Activated gamma-delta T cell treated with anti-CD3 and anti-CD28 coated beads, Interleukin-2, amount 50 U/mL, for 16 hours (primary cell): ENCODE results near the gene CD27.
"Not testable (repeated sequence)": the region's sequence is repeated elsewhere in the genome, so short reads cannot be mapped to it uniquely, and the experiment has no call there.

Experiments used
- DNase-seq: peaks from one replicate; pipeline ENCODE4 v3.0.0-alpha.2; 2020; ENCODE audit warnings: low read depth

The CD27 gene

DNA sequence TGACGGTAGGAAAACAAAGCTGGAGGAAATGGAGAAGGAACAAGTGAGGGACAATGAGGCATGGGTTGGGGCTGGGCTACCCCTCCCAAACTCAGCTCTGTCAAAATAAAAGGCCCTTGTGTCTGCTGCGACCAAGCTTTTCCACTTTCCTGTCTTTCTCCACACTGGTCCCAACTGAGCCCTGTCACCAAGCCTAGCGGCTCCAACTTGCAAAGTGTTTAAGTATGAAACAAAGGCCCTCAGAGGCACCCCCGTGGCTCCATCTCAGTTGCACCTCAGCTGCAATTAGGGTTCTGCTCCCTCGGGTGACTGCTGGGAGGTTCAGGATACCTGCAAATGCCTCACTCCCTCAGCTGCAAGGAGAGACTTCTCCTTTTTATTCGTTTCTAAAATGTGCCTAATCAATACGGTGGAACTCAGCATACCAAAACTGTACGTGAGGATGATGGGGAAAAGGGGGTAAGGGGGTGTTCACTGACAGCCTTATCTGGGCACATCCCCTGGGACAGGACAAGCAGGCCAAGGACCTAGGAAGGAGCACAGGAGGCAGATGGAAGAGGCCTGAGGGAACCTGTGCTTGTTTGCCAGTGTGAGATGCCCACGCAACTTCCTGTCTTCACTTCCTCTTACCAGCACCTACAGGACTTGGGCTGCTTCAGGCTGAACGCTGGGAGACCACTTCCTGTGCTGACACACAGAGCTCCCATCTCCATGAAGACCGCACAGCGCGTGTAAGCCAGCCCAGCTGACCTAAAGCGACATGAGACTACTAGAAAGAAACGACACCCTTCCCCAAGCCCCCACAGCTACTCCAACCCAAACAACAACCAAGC is 16.9 kb downstream of the CD27 start:
- DNase-seq = peak; percentile 74

DNA sequence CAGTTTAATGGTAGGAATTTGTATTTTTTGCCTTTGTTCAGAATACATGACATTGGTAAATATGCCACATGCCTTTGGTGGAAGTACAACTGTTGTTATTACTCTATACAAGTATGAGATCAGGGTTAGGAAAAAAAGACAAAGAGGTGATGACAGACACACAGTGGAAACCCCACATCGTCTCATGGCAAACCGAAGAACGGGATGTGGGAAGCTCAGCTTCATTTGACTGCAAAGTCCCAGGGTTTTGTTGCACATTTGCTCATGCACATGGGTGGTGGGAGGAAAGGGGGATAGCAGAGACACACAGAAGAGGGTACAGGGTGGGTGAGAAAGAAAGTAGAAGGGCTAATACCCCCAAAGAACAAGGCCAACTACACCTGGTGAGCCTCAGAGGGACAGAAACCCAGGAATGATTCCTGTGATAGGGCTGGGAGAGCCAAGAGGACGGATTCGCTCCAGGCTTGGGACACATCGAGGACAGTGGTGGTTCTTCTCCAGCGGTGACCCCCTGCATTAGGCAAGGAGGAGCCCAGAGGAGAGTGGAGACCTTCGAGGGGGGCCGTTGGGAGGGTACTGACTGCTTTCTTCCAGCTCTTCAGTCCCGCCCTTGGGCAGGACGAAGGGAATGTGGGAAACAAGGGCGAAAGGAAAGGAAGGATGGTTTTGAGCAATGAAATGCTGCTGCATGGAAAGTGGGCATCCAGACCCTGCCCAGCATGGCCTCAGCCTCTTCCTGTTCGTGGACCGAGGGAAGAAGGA is 17.7 kb downstream of the CD27 start:
- no peak for DNase-seq

DNA sequence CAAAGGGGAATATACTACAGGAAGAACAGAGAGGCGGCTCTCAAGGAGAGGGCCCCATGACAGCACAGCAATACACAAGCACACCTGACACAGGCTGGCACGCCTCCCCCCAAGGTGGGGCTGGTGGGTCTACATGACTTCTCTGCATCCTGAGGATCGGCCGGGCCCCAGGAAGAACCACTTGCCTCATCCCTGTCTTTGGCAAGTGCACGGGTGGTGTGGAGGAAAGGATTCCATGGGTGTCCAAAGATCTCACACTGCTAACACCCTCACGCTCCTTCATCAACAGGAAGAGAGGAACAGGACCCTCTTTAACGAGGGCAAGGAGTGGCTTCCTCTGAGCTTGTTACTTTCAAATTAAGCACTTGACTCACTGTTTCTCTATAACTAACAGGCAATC is 18.5 kb downstream of the CD27 start:
- DNase-seq = no peak

DNA sequence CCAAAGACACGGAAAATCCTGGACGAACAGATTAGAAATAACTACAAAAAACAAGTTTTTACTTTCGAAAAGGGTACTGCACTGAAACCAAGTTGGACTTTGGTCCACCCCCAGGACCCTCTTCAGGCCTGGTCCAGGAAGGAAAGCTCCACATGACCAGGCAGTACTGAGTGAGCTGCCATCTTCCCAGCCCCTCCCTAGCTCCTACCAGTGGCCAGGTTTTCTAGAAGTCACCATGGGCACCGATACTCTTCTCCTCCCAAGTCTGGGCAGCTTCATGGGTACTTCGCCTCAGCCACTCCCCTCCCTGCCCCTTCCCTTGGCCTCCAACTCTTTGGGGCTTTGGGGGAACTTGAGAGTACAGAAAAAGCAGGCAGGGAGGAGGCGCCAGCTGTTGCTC is 19.1 kb downstream of the CD27 start:
- no peak for DNase-seq

DNA sequence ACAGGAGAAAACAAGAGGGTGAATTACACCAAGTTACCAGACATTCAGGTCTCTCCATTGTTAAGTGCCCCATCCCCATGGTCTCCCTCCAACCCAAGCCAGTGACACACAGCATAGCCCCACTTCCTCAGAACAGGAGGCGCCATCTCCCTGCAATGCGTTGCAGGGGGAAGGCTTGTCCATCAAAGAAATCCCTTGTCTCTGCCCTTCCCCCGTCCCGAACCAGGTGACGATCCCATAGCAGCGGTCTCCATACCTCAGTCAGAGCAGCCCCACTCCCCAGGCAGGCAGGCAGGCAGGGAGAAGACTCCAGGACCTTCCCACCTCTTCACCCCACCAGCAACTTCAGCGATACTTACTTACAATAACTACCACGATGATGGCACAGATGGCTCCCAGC is 19.8 kb downstream of the CD27 start:
- no peak for DNase-seq

DNA sequence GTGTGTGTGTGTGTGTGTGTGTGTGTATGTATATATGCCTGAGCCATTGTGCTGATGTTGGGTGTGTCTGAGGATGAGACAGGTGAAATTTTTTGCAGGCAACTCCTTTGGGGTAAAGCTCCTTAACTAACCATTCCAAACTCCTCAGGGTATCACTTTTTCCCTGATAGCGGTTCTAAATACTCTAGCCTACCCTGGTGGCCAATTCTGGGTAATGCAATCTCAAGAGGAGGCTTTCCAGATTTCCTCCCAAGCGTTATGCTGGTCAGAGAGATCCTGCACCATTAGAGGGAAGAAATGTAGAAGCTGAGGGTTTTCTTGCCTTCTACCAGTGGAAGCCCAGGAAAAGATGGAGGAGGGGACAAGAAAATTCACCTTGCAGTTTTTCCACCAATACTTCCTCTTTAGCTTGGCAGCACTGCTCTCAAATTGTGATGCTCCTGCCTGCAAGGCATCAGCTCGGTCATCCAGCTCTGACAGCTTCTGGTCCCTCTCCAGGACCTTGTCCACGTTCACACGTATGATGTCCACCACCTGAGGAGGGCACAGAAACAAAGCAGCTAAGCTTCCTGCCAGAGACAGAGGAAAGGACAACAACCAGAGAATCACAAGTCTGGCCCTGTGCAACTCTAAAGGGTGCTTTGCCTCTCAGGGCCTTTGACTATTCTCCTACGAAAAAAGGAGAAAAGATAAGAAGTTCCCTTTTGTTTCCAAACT is 20.9 kb downstream of the CD27 start:
- no peak for DNase-seq

DNA sequence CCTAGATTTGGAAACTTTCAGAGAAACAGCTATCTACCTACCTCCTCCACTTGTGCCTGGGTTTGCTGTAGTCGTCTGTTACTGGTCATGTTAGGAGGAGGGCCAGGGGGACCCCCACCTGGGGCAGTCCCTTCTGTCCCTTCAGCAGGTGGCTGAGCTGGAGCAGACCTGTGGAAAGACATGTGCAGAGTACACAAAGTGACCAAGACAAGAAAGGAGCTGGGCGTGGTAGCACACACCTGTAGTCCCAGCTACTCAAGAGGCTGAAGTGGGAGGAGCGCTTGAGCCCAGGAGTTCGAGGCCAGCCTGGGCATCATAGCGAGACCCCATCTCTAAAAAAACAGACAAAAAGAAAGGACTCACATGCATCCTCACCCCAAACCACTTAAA is 21.4 kb downstream of the CD27 start:
- DNase-seq = no peak

DNA sequence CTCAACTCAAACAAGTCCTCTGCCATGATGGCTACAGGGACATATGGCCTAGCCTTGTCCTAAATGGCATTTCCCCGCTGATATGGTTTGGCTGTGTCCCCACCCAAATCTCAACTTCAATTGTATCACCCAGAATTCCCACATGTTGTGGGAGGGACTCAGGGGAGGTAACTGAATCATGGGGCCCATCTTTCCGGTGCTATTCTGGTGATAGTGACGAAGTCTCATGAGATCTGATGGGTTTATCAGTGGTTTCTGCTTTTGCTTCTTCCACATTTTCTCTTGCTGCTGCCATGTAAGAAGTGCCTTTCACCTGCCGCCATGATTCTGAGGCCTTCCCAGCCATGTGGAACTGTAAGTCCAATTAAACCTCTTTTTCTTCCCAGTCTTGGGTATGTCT is 22.0 kb downstream of the CD27 start:
- not testable (repeated sequence) for DNase-seq

DNA sequence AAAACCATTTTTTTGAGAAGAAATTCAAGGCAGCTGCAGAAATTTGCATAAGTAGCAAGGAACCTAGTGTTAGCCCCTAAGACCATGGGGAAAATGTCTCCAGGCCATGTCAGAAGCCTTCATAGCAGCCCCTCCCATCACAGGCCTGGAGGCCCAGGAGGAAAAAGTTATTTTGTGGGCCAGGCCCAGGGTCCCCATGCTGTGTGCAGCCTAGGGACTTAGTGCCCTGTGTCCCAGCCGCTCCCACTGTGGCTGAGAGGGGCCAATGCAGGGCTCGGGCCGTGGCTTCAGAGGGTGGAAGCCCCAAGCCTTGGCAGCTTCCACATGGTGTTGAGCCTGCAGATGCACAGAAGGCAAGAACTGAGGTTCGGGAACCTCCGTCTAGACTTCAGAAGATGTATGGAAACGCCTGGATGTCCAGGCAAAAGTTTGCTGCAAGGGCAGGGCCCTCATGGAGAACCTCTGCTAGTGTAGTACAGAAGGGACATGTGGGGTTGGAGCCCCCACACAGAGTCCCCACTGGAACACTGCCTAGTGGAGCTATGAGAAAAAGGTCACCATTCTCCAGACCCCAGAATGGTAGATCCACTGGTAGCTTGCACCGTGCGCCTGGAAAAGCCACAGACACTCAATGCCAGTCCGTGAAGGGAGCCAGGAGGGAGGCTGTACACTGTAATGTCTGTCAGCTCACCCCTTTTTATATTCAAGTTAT is 23.0 kb downstream of the CD27 start:
- not testable (repeated sequence) for DNase-seq

DNA sequence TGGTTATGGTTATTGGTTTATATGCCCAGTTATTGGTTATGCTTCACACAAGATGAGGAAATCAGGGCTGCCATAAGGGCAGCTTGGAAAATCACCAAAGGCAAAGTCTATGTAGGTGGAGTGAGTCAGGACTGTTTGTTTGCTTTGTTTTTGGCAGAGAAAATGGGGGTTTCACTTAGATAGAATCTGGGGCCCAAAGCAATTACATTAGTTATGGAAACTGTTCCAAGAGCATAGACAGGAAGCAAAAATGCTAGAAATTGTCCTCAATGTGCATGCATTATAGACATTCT is 23.5 kb downstream of the CD27 start:
- DNase-seq = no peak

DNA sequence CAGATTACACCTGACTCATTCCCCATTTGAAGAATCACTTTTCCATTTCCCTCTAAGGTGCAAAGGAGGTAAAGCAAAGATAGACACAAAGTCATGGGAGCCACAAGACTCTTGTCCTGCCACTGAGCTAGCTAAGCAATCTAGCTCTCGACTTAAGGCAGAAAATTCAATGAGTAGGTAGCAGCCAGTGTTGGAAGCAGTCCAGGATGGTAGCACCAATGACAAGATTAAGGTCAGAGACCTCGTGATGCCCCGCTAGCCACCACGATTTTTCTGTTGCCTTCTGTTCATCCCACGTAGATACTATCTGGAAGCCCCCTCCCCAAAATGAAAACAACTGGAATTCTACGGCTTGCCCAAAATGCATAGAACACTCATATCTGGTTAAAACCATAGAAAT is 24.3 kb downstream of the CD27 start:
- DNase-seq = no peak

DNA sequence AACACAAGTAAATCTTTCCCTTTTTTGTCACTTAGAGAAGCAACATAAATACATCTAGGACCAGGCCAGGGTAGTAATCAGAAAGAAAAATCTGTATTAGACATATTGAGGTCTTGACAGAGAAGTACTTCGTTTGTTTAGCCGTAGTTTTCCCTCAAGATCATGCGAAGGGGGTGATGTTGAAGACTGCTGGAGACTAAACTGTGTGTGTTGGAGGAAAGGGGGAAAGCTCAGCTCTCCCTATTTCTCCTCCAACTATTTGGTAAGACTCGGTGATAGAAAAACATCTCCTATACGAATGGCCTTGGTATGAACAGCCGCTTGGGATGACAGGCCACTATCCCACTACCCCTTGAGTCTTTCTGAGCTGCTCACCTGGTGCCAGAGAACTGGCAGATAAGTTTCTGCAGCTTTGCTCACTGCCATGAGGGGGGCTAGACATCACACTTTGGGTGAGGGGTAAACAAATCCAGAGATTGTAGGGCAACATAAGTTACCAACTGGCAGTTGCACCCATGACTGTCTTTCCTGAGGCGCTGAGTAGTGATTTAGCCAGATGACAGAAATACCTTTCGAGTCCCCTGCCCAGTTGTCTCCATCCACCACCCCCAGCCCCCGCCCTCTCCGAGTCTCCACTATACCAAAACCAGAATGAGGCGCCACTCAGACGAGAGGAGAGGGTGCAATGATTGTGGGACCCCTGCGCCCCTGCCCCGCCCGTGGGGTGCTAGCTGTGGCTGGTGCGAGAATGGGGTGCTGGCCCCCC is 25.0 kb downstream of the CD27 start:
- DNase-seq = no peak

DNA sequence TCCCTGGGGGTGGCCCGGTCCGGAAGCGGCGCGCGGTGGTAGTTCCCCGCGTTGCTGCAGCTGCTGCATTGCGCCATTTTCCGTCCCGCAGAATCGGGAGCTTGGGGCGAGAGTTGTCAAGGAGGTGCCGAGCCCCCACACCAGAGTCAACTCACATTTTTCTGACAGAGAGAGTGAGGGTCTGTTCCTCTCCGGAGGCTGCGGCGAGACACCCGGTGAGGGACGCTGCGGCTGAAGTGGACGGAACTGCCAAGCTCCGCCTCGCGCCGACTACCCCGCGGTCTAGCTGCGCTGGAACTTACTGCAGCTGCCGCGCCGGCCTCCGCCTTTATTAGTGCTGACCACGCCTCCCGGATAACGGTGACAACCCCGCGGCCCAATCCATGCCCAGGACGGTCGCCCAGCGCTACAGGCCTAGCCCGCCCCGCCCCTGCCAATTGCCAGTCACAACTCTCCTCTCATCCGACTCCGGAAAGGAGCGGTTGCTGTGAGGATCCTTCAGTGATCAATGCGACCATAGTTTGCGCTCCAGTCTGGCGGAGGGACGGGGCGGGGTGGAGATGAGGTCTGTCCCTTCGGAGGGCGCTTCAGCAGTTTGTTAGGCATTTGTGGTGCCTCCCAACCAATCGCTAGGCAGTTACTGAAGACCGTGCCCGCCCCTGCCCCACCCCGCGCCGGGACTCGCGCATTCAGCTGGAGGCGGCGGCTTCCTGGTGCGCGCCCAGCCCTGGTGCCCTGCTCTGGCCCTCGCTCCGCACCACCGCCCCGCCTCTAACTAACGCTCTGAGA is 25.8 kb downstream of the CD27 start, which contains the start of gene VAMP1:
Gene VAMP1, minus strand, starts transcription at position 303 of the 789 bp plus-strand sequence. Its CDS starts 146 bp downstream, at position 157.
- DNase-seq = peak; percentile 96

DNA sequence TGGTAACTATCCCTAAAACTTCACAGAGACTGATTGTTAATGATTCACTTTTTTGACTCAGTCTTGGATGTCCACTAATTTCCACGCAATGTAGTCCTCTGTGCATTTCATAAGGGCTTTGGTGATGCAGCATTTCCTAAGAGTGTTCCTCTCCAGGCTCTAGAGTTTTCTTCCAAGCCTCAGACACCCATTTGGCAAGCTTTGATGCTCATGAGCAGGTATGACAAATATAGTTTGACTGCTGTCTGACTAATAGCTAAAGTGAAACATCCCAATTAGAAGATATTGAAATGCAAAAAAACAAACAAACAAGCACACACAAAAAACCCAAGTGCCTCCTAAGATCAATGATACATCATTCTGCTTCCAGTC is 27.2 kb downstream of the CD27 start:
- DNase-seq = no peak

DNA sequence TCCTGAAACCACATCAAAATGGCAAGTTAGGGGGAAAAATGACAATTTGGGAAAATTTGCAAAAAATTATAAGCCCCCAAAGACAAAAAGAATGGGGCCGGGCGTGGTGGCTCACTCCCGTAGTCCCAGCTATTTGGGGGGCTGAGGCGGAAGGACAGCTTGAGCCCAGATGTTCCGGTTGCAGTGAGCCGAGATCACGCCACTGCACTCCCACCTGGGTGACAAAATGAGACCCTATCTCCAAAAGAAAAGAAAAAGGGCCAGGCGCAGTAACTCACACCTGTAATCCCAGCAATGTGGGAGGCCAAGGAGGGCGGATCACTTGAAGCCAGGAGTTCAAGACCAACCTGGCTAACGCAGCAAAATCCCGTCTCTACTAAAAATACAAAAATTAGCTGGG is 27.7 kb downstream of the CD27 start:
- no peak for DNase-seq

DNA sequence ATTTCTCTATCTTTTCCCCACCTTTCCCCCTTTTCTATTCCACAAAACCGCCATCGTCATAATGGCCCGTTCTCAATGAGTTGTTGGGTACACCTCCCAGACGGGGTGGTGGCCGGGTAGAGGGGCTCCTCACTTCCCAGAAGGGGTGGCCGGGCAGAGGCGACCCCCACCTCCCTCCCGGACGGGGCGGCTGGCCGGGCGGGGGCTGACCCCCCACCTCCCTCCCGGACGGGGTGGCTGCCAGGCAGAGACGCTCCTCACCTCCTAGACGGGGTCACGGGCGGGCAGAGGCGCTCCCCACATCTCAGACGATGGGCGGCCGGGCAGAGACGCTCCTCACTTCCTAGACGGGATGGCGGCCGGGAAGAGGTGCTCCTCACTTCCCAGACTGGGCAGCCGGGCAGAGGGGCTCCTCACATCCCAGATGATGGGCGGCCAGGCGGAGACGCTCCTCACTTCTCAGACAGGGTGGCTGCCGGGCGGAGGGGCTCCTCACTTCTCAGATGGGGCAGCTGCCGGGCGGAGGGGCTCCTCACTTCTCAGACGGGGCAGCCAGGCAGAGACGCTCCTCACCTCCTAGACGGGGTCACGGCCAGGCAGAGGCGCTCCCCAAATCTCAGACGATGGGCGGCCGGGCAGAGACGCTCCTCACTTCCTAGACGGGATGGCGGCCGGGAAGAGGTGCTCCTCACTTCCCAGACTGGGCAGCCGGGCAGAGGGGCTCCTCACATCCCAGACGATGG is 30.6 kb downstream of the CD27 start:
- DNase-seq = not testable (repeated sequence)

DNA sequence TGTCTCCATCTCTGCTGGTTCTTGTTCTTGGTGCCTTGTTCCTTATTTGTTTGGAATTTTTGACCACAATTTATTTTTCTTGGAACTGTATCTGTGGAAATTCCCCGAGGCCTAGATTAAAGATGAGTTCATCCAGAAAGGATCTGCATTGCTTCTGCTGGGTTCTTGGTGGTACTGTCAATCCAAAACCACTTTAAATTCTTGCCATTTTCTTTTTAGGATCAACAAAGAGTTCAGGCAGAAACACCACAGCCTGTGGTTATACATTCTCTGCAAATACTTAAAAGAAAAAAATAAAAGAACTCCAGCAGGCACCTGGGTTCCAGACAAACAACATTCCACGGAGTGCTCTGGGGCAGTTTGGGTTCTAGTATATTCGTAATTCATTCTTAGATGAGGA is 31.7 kb downstream of the CD27 start:
- no peak for DNase-seq

DNA sequence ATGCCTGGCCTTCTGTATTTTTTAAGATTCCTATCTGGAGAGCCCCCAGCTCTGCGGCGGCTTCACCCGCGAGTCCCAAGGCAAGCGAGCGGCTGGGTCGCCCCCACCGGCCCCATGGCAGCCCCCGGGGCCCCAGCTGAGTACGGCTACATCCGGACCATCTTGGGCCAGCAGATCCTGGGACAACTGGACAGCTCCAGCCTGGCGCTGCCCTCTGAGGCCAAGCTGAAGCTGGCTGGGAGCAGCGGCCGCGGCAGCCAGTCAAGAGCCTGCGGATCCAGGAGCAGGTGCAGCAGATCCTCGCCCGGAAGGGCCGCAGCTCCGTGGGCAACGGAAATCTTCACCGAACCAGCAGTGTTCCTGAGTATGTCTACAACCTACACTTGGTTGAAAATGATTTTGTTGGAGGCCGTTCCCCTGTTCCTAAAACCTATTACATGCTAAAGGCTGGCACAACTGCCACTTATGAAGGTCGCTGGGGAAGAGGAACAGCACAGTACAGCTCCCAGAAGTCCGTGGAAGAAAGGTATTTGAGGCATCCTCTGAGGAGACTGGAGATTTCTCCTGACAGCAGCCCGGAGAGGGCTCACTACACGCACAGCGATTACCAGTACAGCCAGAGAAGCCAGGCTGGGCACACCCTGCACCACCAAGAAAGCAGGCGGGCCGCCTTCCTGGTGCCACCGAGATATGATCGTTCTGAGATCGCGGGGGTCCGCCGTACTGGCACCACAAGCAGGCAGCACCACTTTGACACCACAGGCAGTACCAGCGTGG is 33.0 kb downstream of the CD27 start:
- DNase-seq = not testable (repeated sequence)

DNA sequence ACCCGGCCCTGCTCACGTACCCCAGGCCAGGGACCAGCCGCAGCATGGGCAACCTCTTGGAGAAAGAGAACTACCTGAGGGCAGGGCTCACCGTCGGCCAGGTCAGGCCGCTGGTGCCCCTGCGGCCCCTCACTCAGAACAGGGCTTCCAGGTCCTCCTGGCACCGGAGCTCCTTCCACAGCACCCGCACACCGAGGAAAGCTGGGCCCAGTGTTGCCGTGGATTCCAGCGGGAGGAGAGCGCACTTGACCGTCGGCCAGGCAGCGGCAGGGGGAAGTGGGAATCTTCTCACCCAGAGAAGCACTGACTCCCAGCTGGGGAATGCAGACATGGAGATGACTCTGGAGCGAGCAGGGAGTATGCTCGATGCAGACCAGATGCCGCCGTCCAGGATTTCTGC is 33.7 kb downstream of the CD27 start:
- DNase-seq = no peak
